CD8-positive, alpha-beta memory T cell (primary cell): ENCODE measurements around the gene MPST. TPM values are rescaled to one million over a fixed set of nuclear protein-coding genes. Genes with fewer than 3 reads are reported as not detected.

Experiments
- CTCF ChIA-PET: fragments of 350-600 bp; sonication (Branson Sonifier 250); formaldehyde crosslinking; loops from one replicate; lab custom pipeline; 2021; ENCODE audit warnings: antibody characterized with exemption; lab: Charles Lee
- POLR2A ChIA-PET: fragments of 350-600 bp; sonication (Branson Sonifier 250); formaldehyde crosslinking; loops from one replicate; lab custom pipeline; 2021; ENCODE audit warnings: antibody characterized with exemption; lab: Charles Lee
- DNase-seq, 5 donors: peaks; one replicate each; pipeline versions ENCODE4 v3.0.0 to v3.0.0-alpha.2; 2020 to 2022; ENCODE audit warnings: mixed read lengths in 1 of 5
- H3K27ac ChIP-seq: one replicate; pipeline ENCODE4 v1.7.0; 2013; ENCODE audit warnings: low read depth, mild to moderate bottlenecking, low read length, moderate library complexity
- H3K27me3 ChIP-seq: 2 replicates; pipeline ENCODE4 v1.7.0; 2013; ENCODE audit warnings: low read length, mild to moderate bottlenecking; ENCODE audit not compliant: insufficient read depth, poor library complexity, severe bottlenecking
- H3K36me3 ChIP-seq: 2 replicates; pipeline ENCODE4 v1.7.0; 2013; ENCODE audit warnings: mild to moderate bottlenecking, low read length, moderate library complexity; ENCODE audit not compliant: insufficient read depth
- H3K4me1 ChIP-seq: 2 replicates; pipeline ENCODE4 v1.7.0; 2013; ENCODE audit warnings: mild to moderate bottlenecking, low read length, moderate library complexity; ENCODE audit not compliant: insufficient read depth
- H3K4me3 ChIP-seq: 2 replicates; pipeline ENCODE4 v1.7.0; 2013; ENCODE audit warnings: mild to moderate bottlenecking, low read length
- H3K9me3 ChIP-seq: 2 replicates; pipeline ENCODE4 v1.7.0; 2013; ENCODE audit warnings: mild to moderate bottlenecking, low read length
- H3K27ac Mint-ChIP-seq, 8 donors: one replicate each; pipeline ENCODE4 v1.8.0; 2020 to 2021; ENCODE audit warnings: mixed read lengths in 8 of 8, mild to moderate bottlenecking in 6 of 8, inconsistent platforms in 3 of 8, moderate library complexity in 3 of 8
- H3K27me3 Mint-ChIP-seq, 2 donors: one replicate each; pipeline ENCODE4 v1.8.0; 2020 to 2021; ENCODE audit warnings: mixed read lengths in 2 of 2, mild to moderate bottlenecking in 1 of 2, moderate library complexity in 1 of 2
- H3K36me3 Mint-ChIP-seq, 3 donors: one replicate each; pipeline ENCODE4 v1.8.0; 2020 to 2021; ENCODE audit warnings: mixed read lengths in 3 of 3, inconsistent platforms in 1 of 3, mild to moderate bottlenecking in 1 of 3
- H3K4me1 Mint-ChIP-seq, 3 donors: one replicate each; pipeline ENCODE4 v1.8.0; 2020 to 2021; ENCODE audit warnings: mixed read lengths in 3 of 3, inconsistent platforms in 1 of 3, mild to moderate bottlenecking in 1 of 3
- H3K4me3 Mint-ChIP-seq, 7 donors: one replicate each; pipeline ENCODE4 v1.8.0; 2020 to 2021; ENCODE audit warnings: mixed read lengths in 7 of 7, mild to moderate bottlenecking in 6 of 7, moderate library complexity in 4 of 7, inconsistent platforms in 2 of 7
- H3K9me3 Mint-ChIP-seq, 5 donors: one replicate each; pipeline ENCODE4 v1.8.0; 2020 to 2022; ENCODE audit warnings: mixed read lengths in 5 of 5, mild to moderate bottlenecking in 3 of 5, moderate library complexity in 2 of 5, inconsistent platforms in 1 of 5
- polyA plus RNA-seq: library from polyadenylated mRNA; unstranded; fragments of 300-500 nt; fragmentation: Illumina TruSeq; gene quantifications from one replicate; pipeline ENCODE4 v1.2.3, GENCODE V29; 2021
- total RNA-seq, 2 experiments: library from RNA; stranded (reverse); gene quantifications; one replicate each; pipeline ENCODE4 v1.2.3, GENCODE V29; 2021

Gene MPST
- total and polyA plus RNA-seq, 3 experiments from 2014 or later, result 16.6 to 20.0 (median 17.8) TPM

DNA sequence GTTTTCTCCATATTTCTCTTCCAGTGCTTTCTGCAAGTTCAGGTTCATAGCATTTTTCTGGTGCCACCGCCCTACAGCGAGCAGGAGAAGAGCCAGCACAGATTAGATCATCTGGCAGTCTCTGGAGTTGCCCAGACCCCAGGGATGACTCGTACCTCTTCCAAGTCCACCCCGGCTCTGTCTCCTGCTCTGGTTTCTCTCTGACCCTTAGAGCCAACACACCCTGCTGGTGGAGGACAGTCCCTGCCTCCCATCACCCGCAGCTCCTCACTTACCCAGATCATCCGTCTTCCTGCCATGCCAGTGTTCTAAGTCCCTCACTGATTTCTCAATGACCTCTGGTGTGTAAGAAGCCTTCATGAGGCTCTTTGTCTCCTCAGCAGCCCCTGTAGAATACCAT is 28.3 kb upstream of the MPST start:
- H3K9me3 Mint-ChIP-seq, result peaks cover 3 to 9% (median 7%) of the 10 kb centered on the region in 5 donors
- H3K27ac ChIP-seq, result no peak overlapping the region
- peaks cover 2% of the 10 kb centered on the region for H3K9me3 ChIP-seq
- no peak overlapping the region for H3K4me3 Mint-ChIP-seq
- no peaks in the 10 kb centered on the region for H3K36me3 ChIP-seq
- POLR2A ChIA-PET, result no interaction called here
- H3K27me3 Mint-ChIP-seq, result peaks cover 29 to 68% of the 10 kb centered on the region in 2 donors
- DNase-seq, result no peak
- no peak overlapping the region for H3K27ac Mint-ChIP-seq
- H3K4me1 Mint-ChIP-seq, result no peaks in the 10 kb centered on the region
- no peak overlapping the region for H3K4me3 ChIP-seq
- no peaks in the 10 kb centered on the region for H3K4me1 ChIP-seq
- peaks cover 0 to 2% (median 0%) of the 10 kb centered on the region in 3 donors for H3K36me3 Mint-ChIP-seq
- peaks cover 9% of the 10 kb centered on the region for H3K27me3 ChIP-seq
- CTCF ChIA-PET, result no interaction called here

- POLR2A ChIA-PET, result no interaction called here
Observed at GRCh38 chr22:36997746-36998145, 21.8 kb upstream of the MPST start.

GRCh38 chr22:36998620-36999351 is 20.8 kb upstream of the MPST start:
- Histone ChIP-seq H3K36me3 (no peaks in the 10 kb centered on the region), H3K27me3 (peaks cover 3% of the 10 kb centered on the region), H3K4me3 (no peak overlapping the region), H3K9me3 (no peaks in the 10 kb centered on the region), H3K4me1 (no peaks in the 10 kb centered on the region), H3K27ac (no peak overlapping the region)
- no peak for DNase-seq
- ChIA-PET CTCF (interaction anchor here (1.5 kb wide), 1 partner anchor 21 kb away, joined by 4 read pairs; no protein-coding TSS in a partner anchor), POLR2A (no interaction called here)
- Mint-ChIP-seq H3K4me1 (no peaks in the 10 kb centered on the region), H3K9me3 (no peaks in the 10 kb centered on the region), H3K4me3 (no peak overlapping the region), H3K27me3 (peaks cover 13 to 24% of the 10 kb centered on the region in 2 donors), H3K27ac (no peak overlapping the region), H3K36me3 (no peaks in the 10 kb centered on the region)

More at GRCh38 chr22:36997746-36998145, 21.8 kb upstream of the MPST start:
- H3K27ac ChIP-seq, result no peak overlapping the region
- no peaks in the 10 kb centered on the region for H3K4me1 ChIP-seq
- Mint-ChIP-seq H3K9me3 (no peaks in the 10 kb centered on the region), H3K27ac (no peak overlapping the region), H3K27me3 (peaks cover 6 to 16% of the 10 kb centered on the region in 2 donors), H3K4me3 (no peak overlapping the region), H3K4me1 (no peaks in the 10 kb centered on the region), H3K36me3 (no peaks in the 10 kb centered on the region)
- no peaks in the 10 kb centered on the region for H3K9me3 ChIP-seq
- H3K4me3 ChIP-seq, result no peak overlapping the region
- H3K36me3 ChIP-seq, result no peaks in the 10 kb centered on the region
- H3K27me3 ChIP-seq, result peaks cover 3% of the 10 kb centered on the region
- CTCF ChIA-PET, result interaction anchor here (1.5 kb wide), 1 partner anchor 20 kb away, joined by 4 read pairs; no protein-coding TSS in a partner anchor
- DNase-seq, result no peak

GRCh38 chr22:36999463-36999862 is 20.1 kb upstream of the MPST start:
- no peaks in the 10 kb centered on the region for H3K36me3 ChIP-seq
- no peak overlapping the region for H3K4me3 Mint-ChIP-seq

DNA sequence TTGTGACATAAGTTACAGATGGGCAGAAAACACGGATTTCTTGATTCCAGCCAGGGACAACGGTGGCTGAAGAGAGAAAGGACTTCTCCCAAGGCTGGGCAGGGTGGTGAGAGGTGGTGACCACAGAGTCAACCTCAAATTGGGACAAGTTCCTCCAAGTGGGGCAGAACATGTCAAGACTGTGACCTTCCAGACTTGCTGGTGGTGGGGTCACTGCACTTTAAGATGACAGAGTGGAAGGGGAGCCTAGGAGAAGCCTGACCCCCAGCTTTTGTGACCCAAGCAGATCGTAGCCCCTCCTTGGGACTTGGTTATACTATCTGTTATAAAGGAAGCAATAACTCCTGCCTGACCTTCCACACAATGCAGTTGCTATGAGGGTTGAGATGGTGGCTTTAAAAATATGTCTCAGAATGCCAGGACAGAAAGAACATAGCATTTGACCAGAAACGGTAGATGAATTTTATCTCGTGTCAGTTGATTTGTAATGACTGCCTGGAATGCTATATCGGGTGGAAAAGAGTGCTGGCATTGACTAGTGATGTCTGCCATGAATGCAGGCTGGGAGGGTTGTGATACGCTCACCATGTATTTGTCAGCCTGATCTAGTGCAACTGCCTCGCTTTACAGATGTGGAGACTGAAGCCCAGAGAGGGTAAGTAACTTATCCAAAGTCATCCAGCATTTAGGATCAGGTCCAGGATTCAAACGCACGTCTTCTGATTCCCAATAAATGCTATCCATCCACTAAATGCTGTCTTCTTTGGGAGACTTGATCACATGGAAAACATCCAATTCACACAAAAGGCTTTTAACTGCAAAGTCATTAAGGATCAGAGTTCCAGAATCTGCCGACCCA is 18.6 kb upstream of the MPST start:
- no peaks in the 10 kb centered on the region for H3K4me1 Mint-ChIP-seq
- H3K36me3 ChIP-seq, result no peaks in the 10 kb centered on the region
- CTCF ChIA-PET, result no interaction called here

More at GRCh38 chr22:36999463-36999862, 20.1 kb upstream of the MPST start:
- ChIA-PET CTCF (interaction anchor here (1.5 kb wide), 1 partner anchor 22 kb away, joined by 4 read pairs; no protein-coding TSS in a partner anchor), POLR2A (no interaction called here)
- Mint-ChIP-seq H3K4me1 (no peaks in the 10 kb centered on the region), H3K36me3 (no peaks in the 10 kb centered on the region), H3K27me3 (peaks cover 13 to 24% of the 10 kb centered on the region in 2 donors), H3K27ac (no peak overlapping the region), H3K9me3 (no peaks in the 10 kb centered on the region)
- no peak overlapping the region for H3K27ac ChIP-seq
- no peak overlapping the region for H3K4me3 ChIP-seq
- H3K27me3 ChIP-seq, result peaks cover 3% of the 10 kb centered on the region
- no peaks in the 10 kb centered on the region for H3K9me3 ChIP-seq
- DNase-seq, result no peak
- no peaks in the 10 kb centered on the region for H3K4me1 ChIP-seq

GRCh38 chr22:37001826-37002225 is 17.7 kb upstream of the MPST start:
- DNase-seq, result no peak
- H3K36me3 Mint-ChIP-seq, result peaks cover 0 to 1% (median 0%) of the 10 kb centered on the region in 3 donors
- H3K9me3 ChIP-seq, result no peaks in the 10 kb centered on the region
- no peak overlapping the region for H3K27ac Mint-ChIP-seq
- CTCF ChIA-PET, result no interaction called here
- H3K4me3 ChIP-seq, result no peak overlapping the region
- peaks cover 22 to 31% of the 10 kb centered on the region in 2 donors for H3K27me3 Mint-ChIP-seq
- H3K4me1 ChIP-seq, result no peaks in the 10 kb centered on the region
- no peak overlapping the region for H3K4me3 Mint-ChIP-seq
- no peaks in the 10 kb centered on the region for H3K4me1 Mint-ChIP-seq
- H3K9me3 Mint-ChIP-seq, result no peaks in the 10 kb centered on the region
- no peak overlapping the region for H3K27ac ChIP-seq
- POLR2A ChIA-PET, result no interaction called here
- H3K27me3 ChIP-seq, result no peaks in the 10 kb centered on the region
- no peaks in the 10 kb centered on the region for H3K36me3 ChIP-seq

More for the DNA sequence above, 18.6 kb upstream of the MPST start:
- Histone ChIP-seq H3K27me3 (peaks cover 3% of the 10 kb centered on the region), H3K4me3 (no peak overlapping the region), H3K4me1 (no peaks in the 10 kb centered on the region), H3K27ac (no peak overlapping the region), H3K9me3 (no peaks in the 10 kb centered on the region)
- POLR2A ChIA-PET, result no interaction called here
- no peak for DNase-seq
- Mint-ChIP-seq H3K36me3 (no peaks in the 10 kb centered on the region), H3K27me3 (peaks cover 19 to 25% of the 10 kb centered on the region in 2 donors), H3K9me3 (no peaks in the 10 kb centered on the region), H3K4me3 (no peak overlapping the region), H3K27ac (no peak overlapping the region)

DNA sequence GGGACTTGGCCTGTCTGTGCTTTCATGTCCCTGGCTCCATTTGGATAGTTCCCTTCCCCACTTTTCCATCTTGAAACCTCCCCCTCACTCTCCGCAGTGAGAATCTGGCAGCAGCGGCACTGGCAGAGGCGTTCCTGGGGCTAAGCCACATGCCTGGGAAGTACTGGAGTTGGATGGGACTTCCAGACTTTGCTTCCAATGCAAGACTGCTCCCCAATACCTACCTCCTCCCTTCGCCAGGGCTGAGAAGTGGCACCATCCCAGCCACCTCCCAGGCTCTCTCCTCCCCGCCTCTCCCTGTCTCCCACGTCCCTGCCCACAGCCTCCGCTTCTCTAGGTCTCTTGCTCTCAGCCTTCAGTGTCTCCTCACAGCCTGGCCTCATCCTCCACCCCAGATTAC is 16.9 kb upstream of the MPST start:
- H3K9me3 Mint-ChIP-seq, result no peaks in the 10 kb centered on the region
- ChIA-PET CTCF (no interaction called here), POLR2A (no interaction called here)
- H3K27me3 Mint-ChIP-seq, result peaks cover 28 to 31% of the 10 kb centered on the region in 2 donors
- no peak overlapping the region for H3K4me3 ChIP-seq
- H3K27ac Mint-ChIP-seq, result no peak overlapping the region
- no peak overlapping the region for H3K4me3 Mint-ChIP-seq
- H3K9me3 ChIP-seq, result no peaks in the 10 kb centered on the region
- no peak for DNase-seq
- H3K36me3 ChIP-seq, result no peaks in the 10 kb centered on the region
- no peak overlapping the region for H3K27ac ChIP-seq
- no peaks in the 10 kb centered on the region for H3K27me3 ChIP-seq
- H3K36me3 Mint-ChIP-seq, result peaks cover 0 to 1% (median 0%) of the 10 kb centered on the region in 3 donors
- H3K4me1 ChIP-seq, result no peaks in the 10 kb centered on the region
- no peaks in the 10 kb centered on the region for H3K4me1 Mint-ChIP-seq

GRCh38 chr22:37007651-37008050 is 11.9 kb upstream of the MPST start:
- H3K27ac Mint-ChIP-seq, result peak overlapping the region in 1 of 8 donors; percentile 40
- H3K4me1 ChIP-seq, result no peaks in the 10 kb centered on the region
- ChIA-PET POLR2A (no interaction called here), CTCF (interaction anchor here (1.2 kb wide), 1 partner anchor 15 kb away, joined by 4 read pairs; no protein-coding TSS in a partner anchor)
- peaks cover 28 to 33% of the 10 kb centered on the region in 2 donors for H3K27me3 Mint-ChIP-seq
- no peaks in the 10 kb centered on the region for H3K36me3 ChIP-seq
- H3K9me3 Mint-ChIP-seq, result no peaks in the 10 kb centered on the region
- H3K4me3 ChIP-seq, result no peak overlapping the region
- DNase-seq, result no peak
- no peak overlapping the region for H3K4me3 Mint-ChIP-seq
- H3K36me3 Mint-ChIP-seq, result peaks cover 0 to 1% (median 0%) of the 10 kb centered on the region in 3 donors
- no peaks in the 10 kb centered on the region for H3K9me3 ChIP-seq
- no peaks in the 10 kb centered on the region for H3K4me1 Mint-ChIP-seq
- no peaks in the 10 kb centered on the region for H3K27me3 ChIP-seq
- H3K27ac ChIP-seq, result no peak overlapping the region
